ENCODE measurements around the gene COL6A5.

COL6A5 gene

DNA sequence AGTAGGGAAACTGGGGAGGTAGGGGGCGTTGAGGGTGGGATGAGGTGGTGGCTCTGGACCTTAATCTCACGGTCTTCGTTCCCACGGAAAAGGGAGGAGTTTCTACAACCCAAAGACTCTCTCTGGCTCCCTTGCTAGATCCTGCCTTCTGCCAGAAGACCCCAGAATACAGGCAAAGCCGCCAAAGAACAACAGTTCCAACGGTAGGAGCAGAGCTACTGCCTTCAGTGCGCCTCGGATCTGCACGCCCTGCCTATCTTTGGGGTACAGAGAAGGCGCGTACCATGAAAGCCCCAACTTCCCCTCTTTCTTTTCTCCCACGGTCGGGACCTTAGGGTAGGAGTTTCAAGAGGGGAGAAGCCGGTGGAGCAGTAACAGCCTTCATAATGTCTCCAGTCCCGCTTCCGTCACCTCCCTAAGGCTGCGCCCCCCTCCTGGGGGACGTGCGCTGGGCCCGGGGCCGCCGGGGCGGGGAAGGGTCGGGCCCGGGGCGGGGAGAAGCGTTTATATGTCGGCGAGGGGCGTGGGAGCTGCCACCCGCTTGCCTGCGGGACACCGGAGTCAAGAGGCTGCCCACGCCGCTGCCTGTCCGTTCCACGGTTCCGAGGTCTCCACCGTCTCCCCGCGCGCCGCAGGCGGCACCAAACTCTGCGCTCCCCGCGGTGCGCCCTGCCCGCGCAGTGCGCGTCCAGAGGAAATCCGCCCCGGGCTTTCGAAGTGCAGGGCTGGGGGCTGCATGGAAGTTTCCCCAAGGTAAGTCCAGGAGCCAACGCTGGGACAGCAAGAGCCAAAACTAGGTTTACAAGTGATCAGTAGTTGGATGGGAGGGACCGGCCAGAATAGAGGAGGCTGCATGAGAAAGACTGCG, 171.4 kb downstream of the COL6A5 start, which contains the start of gene COL6A6:
Gene COL6A6 (plus strand): TSS at position 533 of the 868 bp plus-strand sequence. CDS start 43,188 bp downstream, outside the sequence.
- DNase-seq (ENCODE audit: low spot score) = peak; percentile 47

DNA sequence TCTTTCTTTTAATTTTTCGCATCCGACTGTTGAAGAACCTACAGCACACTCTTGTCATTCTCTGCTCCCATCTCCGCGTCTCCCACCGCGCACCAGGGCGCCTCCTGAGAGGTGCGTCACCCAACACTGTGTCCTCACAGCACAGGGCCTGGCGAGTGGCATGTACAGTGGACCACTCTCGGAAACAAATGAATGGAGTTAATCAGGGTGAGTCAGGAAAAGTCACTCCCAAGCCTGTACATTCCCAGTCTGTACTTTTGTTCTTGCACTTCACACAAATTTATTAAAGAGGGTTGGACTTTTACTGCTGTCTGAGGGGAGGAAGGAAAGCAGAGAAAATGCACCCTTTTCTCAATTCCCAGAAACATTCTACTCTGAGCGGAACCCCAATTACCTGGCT, 172.1 kb downstream of the COL6A5 start:
- peak; percentile 6 for DNase-seq (ENCODE audit: low spot score)

DNA sequence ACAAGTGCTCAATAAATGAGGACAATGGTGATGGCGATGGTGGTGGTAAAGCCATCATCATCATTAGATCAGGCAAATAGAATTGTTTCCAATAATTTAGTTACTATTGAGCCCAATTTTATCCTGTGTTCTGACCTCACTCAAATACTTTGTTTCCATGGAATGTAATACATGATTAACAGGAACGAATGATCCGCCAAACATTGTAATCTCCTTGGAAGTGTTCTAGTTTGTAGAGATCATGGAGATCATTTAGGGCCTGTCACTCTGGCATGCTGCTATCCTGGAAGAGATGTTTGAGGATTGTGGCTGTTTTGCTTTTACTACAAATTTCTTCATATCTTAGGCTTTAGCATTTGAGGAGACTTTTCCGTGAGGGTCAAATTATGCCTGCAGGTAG, 174.3 kb downstream of the COL6A5 start:
- DNase-seq (ENCODE audit: low spot score) = no peak

DNA sequence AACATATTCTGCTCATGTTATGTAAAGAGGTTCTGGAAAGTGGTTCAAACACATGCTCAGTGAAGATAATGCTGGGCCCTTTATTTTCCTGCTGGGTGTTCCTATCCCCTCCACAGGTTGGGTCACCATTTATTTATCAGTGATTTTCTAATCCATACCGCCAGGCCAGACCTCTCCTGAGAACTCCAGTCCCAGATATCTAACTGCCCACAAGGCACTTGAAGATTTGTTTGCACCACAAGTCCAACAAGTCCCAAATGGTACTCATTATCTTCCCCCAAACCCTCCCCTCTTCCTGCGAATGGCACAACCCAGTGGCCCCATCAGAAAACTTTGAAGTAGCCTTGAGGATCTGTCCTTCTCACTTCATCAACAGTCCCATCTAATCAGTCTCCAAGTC, 176.9 kb downstream of the COL6A5 start:
- no peak for DNase-seq (ENCODE audit: low spot score)

DNA sequence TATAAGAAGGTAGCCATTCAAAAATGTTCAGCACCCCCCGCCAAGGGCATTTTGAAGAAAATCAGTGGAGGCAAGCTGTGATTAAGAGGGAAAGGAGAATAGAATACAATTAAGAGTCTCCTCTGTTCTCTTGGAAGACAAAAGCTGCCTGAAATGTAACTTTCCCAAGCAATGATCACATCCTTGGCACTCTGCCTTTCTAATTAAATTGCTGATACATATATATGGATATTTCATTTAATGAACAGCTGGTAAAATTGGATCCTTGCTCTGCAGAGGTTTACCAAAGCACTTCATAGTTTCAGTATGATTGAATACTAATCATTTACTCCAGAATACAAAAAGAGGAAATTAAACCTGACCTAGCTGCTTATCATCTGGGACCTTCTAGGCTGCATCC, 182.0 kb downstream of the COL6A5 start:
- no peak for DNase-seq (ENCODE audit: low spot score)

DNA sequence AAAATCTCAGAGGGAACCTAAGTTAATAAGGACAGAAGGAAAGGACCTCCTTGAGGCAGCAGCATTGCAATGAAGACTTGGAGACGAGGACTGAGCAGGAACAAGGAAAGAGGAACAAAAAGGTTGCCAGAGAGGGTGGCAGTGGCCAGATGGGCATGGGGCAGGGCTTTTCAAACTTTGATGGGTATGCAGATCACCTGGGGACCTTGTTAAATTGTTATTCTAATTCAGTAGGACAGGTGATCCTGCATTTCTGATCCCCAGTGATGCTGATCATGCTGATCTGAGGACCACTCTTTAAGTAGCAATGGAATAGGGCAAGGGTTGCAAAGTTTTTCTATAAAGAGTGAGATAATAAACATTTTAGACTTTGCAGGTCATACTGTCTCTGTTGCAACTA, 182.6 kb downstream of the COL6A5 start:
- DNase-seq (ENCODE audit: low spot score) = no peak

DNA sequence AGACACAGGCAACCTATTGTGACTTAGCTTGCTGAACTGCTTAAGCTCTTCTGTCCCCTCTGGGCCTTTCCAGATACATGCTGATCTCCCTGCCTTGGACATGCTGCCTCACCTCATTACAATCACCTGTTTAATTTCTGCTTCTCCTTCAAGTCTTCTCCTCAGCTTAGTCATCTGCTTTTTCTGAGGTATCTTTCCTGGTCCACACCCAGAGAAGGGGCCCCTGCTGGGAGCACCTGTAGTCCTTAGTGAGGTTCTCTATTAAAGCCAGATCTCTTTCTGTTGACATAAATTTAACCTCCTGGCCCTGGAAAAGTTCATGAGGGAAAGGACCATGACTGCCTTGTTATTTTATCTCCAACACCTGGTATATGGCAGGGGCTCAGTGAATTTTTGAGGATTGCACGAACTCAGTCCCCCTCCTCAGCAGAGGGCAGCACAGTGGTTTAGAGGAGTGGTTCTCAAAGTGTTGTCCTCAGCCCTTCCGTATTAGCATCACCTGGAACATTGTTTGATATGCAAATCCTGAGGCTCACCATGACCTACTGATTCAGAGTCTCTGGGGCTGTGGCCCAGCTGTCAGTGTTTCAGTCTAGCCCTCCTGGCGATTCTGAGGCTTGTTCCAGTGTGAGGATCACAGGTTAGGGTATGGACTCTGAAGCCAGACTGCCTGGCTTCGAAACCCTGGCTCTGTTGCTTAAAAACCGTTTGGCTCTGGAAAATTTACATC, 184.2 kb downstream of the COL6A5 start:
- DNase-seq (ENCODE audit: low spot score) = peak; percentile 11

DNA sequence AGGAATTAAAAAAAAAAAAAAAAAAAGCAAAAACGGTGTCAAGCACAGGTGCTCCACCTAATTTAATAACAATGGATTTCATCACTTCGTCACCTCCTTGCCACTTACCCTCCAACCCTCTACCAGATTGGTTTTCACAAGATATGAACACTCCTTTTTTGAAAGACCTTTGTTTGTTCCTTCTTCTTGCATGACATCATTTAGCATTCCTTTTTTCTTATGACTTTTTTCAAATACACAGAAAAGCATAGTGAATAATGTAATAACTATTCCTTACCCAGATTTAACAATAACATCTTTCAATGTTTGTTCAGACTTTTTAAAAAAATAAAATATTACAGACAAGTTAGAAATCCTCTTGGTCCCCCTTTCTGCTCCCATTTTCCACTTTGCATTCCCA, 187.8 kb downstream of the COL6A5 start:
- no peak for DNase-seq (ENCODE audit: low spot score)
